H7 (cell line): ENCODE measurements around the gene PPME1. TPM values are rescaled to one million over a fixed set of nuclear protein-coding genes. Genes with fewer than 3 reads are reported as not detected.

Experiments used
- DNase-seq: peaks from one replicate; pipeline ENCODE4 v3.0.0; 2012
- H3K27me3 ChIP-seq: 2 replicates; pipeline ENCODE4 v1.6.0; 2011; ENCODE audit warnings: mild to moderate bottlenecking, low read length; ENCODE audit not compliant: control insufficient read depth, insufficient read depth
- H3K36me3 ChIP-seq: replicated peaks from 2 replicates; pipeline ENCODE4 v1.5.1; 2011; ENCODE audit warnings: low read length; ENCODE audit not compliant: control insufficient read depth, insufficient read depth
- H3K4me3 ChIP-seq: 2 replicates; pipeline ENCODE4 v1.5.1; 2011; ENCODE audit warnings: low read depth, mild to moderate bottlenecking, control low read depth, low read length, moderate library complexity; ENCODE audit not compliant: insufficient read depth
- total RNA-seq: library from RNA; depleted of rRNA; stranded (reverse); fragments of >200 nt; shearing (Covaris generic); gene quantifications from 2 replicates; pipeline ENCODE4 v1.2.3, GENCODE V29; 2014

PPME1 gene
- total RNA-seq, 1 experiment from 2014 or later, result 38.6 TPM

- DNase-seq, result no peak
- Histone ChIP-seq H3K4me3 (no peak overlapping the region), H3K36me3 (no peaks in the 10 kb centered on the region), H3K27me3 (no peaks in the 10 kb centered on the region; the same call in 1 of the 2 replicates)
Observed at GRCh38 chr11:74268456-74268855, 97.4 kb downstream of the PPME1 start.

GRCh38 chr11:74269161-74269811 is 98.2 kb downstream of the PPME1 start:
- no peaks in the 10 kb centered on the region for H3K36me3 ChIP-seq
- H3K4me3 ChIP-seq, result no peak overlapping the region
- DNase-seq, result no peak
- H3K27me3 ChIP-seq, result no peaks in the 10 kb centered on the region; the same call in 1 of the 2 replicates

GRCh38 chr11:74272276-74272675 is 101.2 kb downstream of the PPME1 start:
- Histone ChIP-seq H3K27me3 (no peaks in the 10 kb centered on the region; the same call in 1 of the 2 replicates), H3K36me3 (no peaks in the 10 kb centered on the region), H3K4me3 (no peak overlapping the region)
- no peak for DNase-seq

GRCh38 chr11:74276581-74276980 is 105.5 kb downstream of the PPME1 start:
- Histone ChIP-seq H3K27me3 (no peaks in the 10 kb centered on the region), H3K4me3 (no peak overlapping the region), H3K36me3 (no peaks in the 10 kb centered on the region)
- DNase-seq, result no peak

GRCh38 chr11:74278103-74278502 is 107.0 kb downstream of the PPME1 start:
- no peaks in the 10 kb centered on the region for H3K27me3 ChIP-seq
- H3K4me3 ChIP-seq, result no peak overlapping the region
- DNase-seq, result no peak
- H3K36me3 ChIP-seq, result no peaks in the 10 kb centered on the region

- no peak for DNase-seq
- Histone ChIP-seq H3K27me3 (no peaks in the 10 kb centered on the region), H3K4me3 (no peak overlapping the region), H3K36me3 (no peaks in the 10 kb centered on the region)
Observed at GRCh38 chr11:74278721-74279161, 107.7 kb downstream of the PPME1 start.

- Histone ChIP-seq H3K36me3 (no peaks in the 10 kb centered on the region), H3K4me3 (no peak overlapping the region), H3K27me3 (no peaks in the 10 kb centered on the region)
- DNase-seq, result no peak
Observed at GRCh38 chr11:74279256-74279655, 108.2 kb downstream of the PPME1 start.

GRCh38 chr11:74280494-74280893 is 109.4 kb downstream of the PPME1 start:
- no peak for DNase-seq
- Histone ChIP-seq H3K27me3 (no peaks in the 10 kb centered on the region), H3K36me3 (no peaks in the 10 kb centered on the region), H3K4me3 (no peak overlapping the region)

GRCh38 chr11:74282421-74282820 is 111.3 kb downstream of the PPME1 start:
- DNase-seq, result no peak
- Histone ChIP-seq H3K27me3 (no peaks in the 10 kb centered on the region), H3K36me3 (no peaks in the 10 kb centered on the region), H3K4me3 (no peak overlapping the region)

GRCh38 chr11:74282914-74283371 is 111.9 kb downstream of the PPME1 start:
- Histone ChIP-seq H3K4me3 (no peak overlapping the region), H3K36me3 (no peaks in the 10 kb centered on the region), H3K27me3 (no peaks in the 10 kb centered on the region)
- DNase-seq, result no peak

- H3K4me3 ChIP-seq, result no peak overlapping the region
- no peak for DNase-seq
- H3K27me3 ChIP-seq, result no peaks in the 10 kb centered on the region
- no peaks in the 10 kb centered on the region for H3K36me3 ChIP-seq
Observed at GRCh38 chr11:74283580-74284180, 112.6 kb downstream of the PPME1 start.

GRCh38 chr11:74284466-74284865 is 113.4 kb downstream of the PPME1 start:
- Histone ChIP-seq H3K27me3 (no peaks in the 10 kb centered on the region), H3K4me3 (no peak overlapping the region), H3K36me3 (no peaks in the 10 kb centered on the region)
- no peak for DNase-seq

- Histone ChIP-seq H3K27me3 (no peaks in the 10 kb centered on the region), H3K4me3 (no peak overlapping the region), H3K36me3 (no peaks in the 10 kb centered on the region)
- no peak for DNase-seq
Observed at GRCh38 chr11:74288161-74288560, 117.1 kb downstream of the PPME1 start.

GRCh38 chr11:74288911-74289310 is 117.8 kb downstream of the PPME1 start:
- no peaks in the 10 kb centered on the region for H3K36me3 ChIP-seq
- no peaks in the 10 kb centered on the region for H3K27me3 ChIP-seq
- H3K4me3 ChIP-seq, result no peak overlapping the region
- DNase-seq, result no peak

- Histone ChIP-seq H3K4me3 (no peak overlapping the region), H3K27me3 (no peaks in the 10 kb centered on the region), H3K36me3 (no peaks in the 10 kb centered on the region)
- DNase-seq, result no peak
Observed at GRCh38 chr11:74297484-74297883, 126.4 kb downstream of the PPME1 start.
